GM23248 (cell line): Measurements from ENCODE around the gene SPINK14. TPM values are rescaled to one million over a fixed set of nuclear protein-coding genes. Genes with fewer than 3 reads are reported as not detected.

Source experiments
- DNase-seq: peaks from one replicate; pipeline ENCODE4 v3.0.0-alpha.2; 2015
- H2AFZ ChIP-seq: fragments of 200-600 bp; sonication (generic); 2 replicates; pipeline ENCODE4 v1.6.1; 2016; ENCODE audit warnings: antibody characterized with exemption
- H3F3A ChIP-seq: fragments of 200-600 bp; sonication (generic); 2 replicates; pipeline ENCODE4 v1.6.1; 2016; ENCODE audit warnings: mild to moderate bottlenecking, antibody characterized with exemption, mixed run types; ENCODE audit not compliant: insufficient read depth
- H3K27ac ChIP-seq: fragments of 200-600 bp; sonication (generic); 2 replicates; pipeline ENCODE4 v1.5.1; 2016; ENCODE audit warnings: mild to moderate bottlenecking
- H3K27me3 ChIP-seq: fragments of 200-600 bp; sonication (generic); replicated peaks from 2 replicates; pipeline ENCODE4 v1.6.1; 2016; ENCODE audit warnings: mild to moderate bottlenecking; ENCODE audit not compliant: insufficient read depth
- H3K36me3 ChIP-seq: fragments of 200-600 bp; sonication (generic); 2 replicates; pipeline ENCODE4 v1.6.1; 2016; ENCODE audit warnings: low read depth, mild to moderate bottlenecking
- H3K4me1 ChIP-seq: fragments of 200-600 bp; sonication (generic); 2 replicates; pipeline ENCODE4 v1.6.1; 2016; ENCODE audit warnings: mild to moderate bottlenecking; ENCODE audit not compliant: insufficient read depth
- H3K4me2 ChIP-seq: fragments of 200-600 bp; sonication (generic); one replicate; pipeline ENCODE4 v1.6.1; 2016; ENCODE audit warnings: mild to moderate bottlenecking; ENCODE audit not compliant: unreplicated experiment
- H3K4me3 ChIP-seq: fragments of 200-600 bp; sonication (generic); 2 replicates; pipeline ENCODE4 v1.5.1; 2016; ENCODE audit warnings: mild to moderate bottlenecking
- H3K79me2 ChIP-seq: fragments of 200-600 bp; sonication (generic); 2 replicates; pipeline ENCODE4 v1.6.1; 2016; ENCODE audit warnings: mild to moderate bottlenecking; ENCODE audit not compliant: insufficient read depth
- H3K9ac ChIP-seq: fragments of 200-600 bp; sonication (generic); 2 replicates; pipeline ENCODE4 v1.6.1; 2016; ENCODE audit warnings: mild to moderate bottlenecking
- H3K9me2 ChIP-seq: fragments of 200-600 bp; sonication (generic); 2 replicates; pipeline ENCODE4 v1.6.1; 2016; ENCODE audit warnings: mixed run types, mild to moderate bottlenecking, moderate library complexity; ENCODE audit not compliant: insufficient read depth
- H3K9me3 ChIP-seq: fragments of 200-600 bp; sonication (generic); one replicate; pipeline ENCODE4 v1.6.1; 2017; ENCODE audit warnings: low read depth
- H4K20me1 ChIP-seq: fragments of 200-600 bp; sonication (generic); 2 replicates; pipeline ENCODE4 v1.6.0; 2016; ENCODE audit not compliant: insufficient read depth
- EZH2 ChIP-seq: fragments of 200-600 bp; sonication (generic); IDR thresholded peaks from 2 replicates; pipeline ENCODE4 v1.6.1; 2018; ENCODE audit warnings: antibody characterized with exemption, mild to moderate bottlenecking; ENCODE audit not compliant: insufficient read depth, poor library complexity, severe bottlenecking
- EZH2phosphoT487 ChIP-seq: fragments of 200-600 bp; sonication (generic); IDR thresholded peaks from 2 replicates; pipeline ENCODE4 v1.6.1; 2018; ENCODE audit warnings: antibody characterized with exemption, moderate library complexity, mild to moderate bottlenecking, low read depth; ENCODE audit not compliant: insufficient read depth
- WGBS, 2 experiments: methylation state at CpG; one replicate each; pipeline ENCODE4 v1.1.6; 2015 to 2017; ENCODE audit warnings: low lambda C conversion rate in 2 of 2, low coverage in 1 of 2; ENCODE audit errors: missing lambda C conversion rate in 2 of 2; 5-methylcytosine and 5-hydroxymethylcytosine counted together
- in situ Hi-C: fragments of 300-500 bp; cut with MboI; formaldehyde crosslinking; loops from 2 replicates; pipeline ENCODE4 v1.15.0; 2020
- polyA plus RNA-seq: library from polyadenylated mRNA; unstranded; fragments of >200 nt; fragmentation: Nextera tagmentation; extraction: Ambion mirVana; gene quantifications from 2 replicates; pipeline ENCODE4 v1.2.1, GENCODE V29; 2016
- total RNA-seq: library from RNA; depleted of rRNA; stranded (reverse); fragments of >200 nt; shearing (Covaris generic); gene quantifications from 2 replicates; pipeline ENCODE4 v1.2.3, GENCODE V29; 2014

Gene SPINK14
- total and polyA plus RNA-seq, 2 experiments from 2014 or later, result not detected

- no peaks in the 10 kb centered on the region for H3K79me2 ChIP-seq
- H3K27ac ChIP-seq, result no peak overlapping the region
- no peaks in the 10 kb centered on the region for H3K4me1 ChIP-seq
- no peak for DNase-seq
- H3F3A ChIP-seq, result no peaks in the 10 kb centered on the region
- in situ Hi-C loops, result no loop called here
- H3K9ac ChIP-seq, result no peak overlapping the region
- no peak overlapping the region for H3K4me2 ChIP-seq
- H3K9me3 ChIP-seq, result no peaks in the 10 kb centered on the region
- no peaks in the 10 kb centered on the region for H3K9me2 ChIP-seq
- WGBS, 2 experiments, result 28 to 47% methylated on average over 3 of the region's 3 CpGs
- TF ChIP-seq EZH2phosphoT487 (no peak), EZH2 (no peak)
- H3K27me3 ChIP-seq, result no peaks in the 10 kb centered on the region
- H2AFZ ChIP-seq, result no peak overlapping the region
- H3K4me3 ChIP-seq, result no peak overlapping the region
- H3K36me3 ChIP-seq, result no peaks in the 10 kb centered on the region
- H4K20me1 ChIP-seq, result no peaks in the 10 kb centered on the region
Observed at GRCh38 chr5:148140846-148141245, 27.5 kb upstream of the SPINK14 start.

DNA sequence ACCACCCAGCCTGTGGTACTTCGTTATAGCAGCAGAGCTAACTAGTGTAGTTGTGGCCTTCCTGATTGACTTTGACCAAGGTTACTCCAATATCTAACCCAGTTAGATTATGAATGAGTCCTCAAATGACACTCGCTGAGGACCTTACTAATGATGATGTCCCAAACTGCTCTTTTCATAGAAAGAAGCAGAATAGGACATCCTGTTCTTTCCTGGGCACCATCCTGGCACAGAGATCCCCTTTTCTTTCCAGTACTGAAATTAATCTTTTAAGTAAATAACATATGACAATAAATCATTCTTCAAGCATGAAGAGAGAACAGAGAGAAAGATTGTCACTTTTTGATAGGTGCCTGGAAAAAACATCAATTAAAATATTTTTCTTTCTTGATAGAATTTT, 26.7 kb upstream of the SPINK14 start:
- in situ Hi-C loops, result no loop called here
- Histone ChIP-seq H3K4me3 (no peak overlapping the region), H3K27ac (no peak overlapping the region), H2AFZ (no peak overlapping the region), H3K27me3 (no peaks in the 10 kb centered on the region), H3K9ac (no peak overlapping the region), H3K9me2 (no peaks in the 10 kb centered on the region), H3K4me1 (no peaks in the 10 kb centered on the region), H4K20me1 (no peaks in the 10 kb centered on the region), H3K4me2 (no peak overlapping the region), H3K79me2 (no peaks in the 10 kb centered on the region), H3K36me3 (no peaks in the 10 kb centered on the region), H3F3A (no peaks in the 10 kb centered on the region), H3K9me3 (no peaks in the 10 kb centered on the region)
- TF ChIP-seq EZH2phosphoT487 (no peak), EZH2 (no peak)
- no peak for DNase-seq
- WGBS, 2 experiments, result 8 to 11% methylated on average over 2 of the region's 2 CpGs

DNA sequence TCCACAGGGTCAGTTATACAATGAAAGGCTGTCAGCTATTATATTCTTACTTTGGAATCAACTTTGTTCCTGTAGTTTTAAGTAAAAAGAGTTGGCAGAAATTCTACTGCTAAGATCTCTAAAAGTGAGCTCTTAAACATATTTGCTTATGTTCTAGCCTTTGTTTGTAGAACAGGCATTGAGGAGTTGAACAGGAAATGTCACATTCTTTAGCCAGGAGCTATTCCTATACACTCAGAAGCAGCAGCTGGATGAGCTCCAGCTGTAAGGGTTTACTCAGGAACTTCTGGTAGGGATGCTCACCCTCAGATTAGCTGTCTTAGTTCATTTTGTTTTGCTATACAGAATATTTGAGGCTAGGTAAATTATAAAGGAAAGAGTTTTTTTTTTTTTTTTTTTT, 22.4 kb upstream of the SPINK14 start:
- H3K9me2 ChIP-seq, result no peaks in the 10 kb centered on the region
- no peak overlapping the region for H2AFZ ChIP-seq
- H3K79me2 ChIP-seq, result no peaks in the 10 kb centered on the region
- in situ Hi-C loops, result no loop called here
- H3K36me3 ChIP-seq, result no peaks in the 10 kb centered on the region
- DNase-seq, result peak; percentile 2
- no peaks in the 10 kb centered on the region for H3F3A ChIP-seq
- no peaks in the 10 kb centered on the region for H3K27me3 ChIP-seq
- no peak overlapping the region for H3K9ac ChIP-seq
- H3K4me1 ChIP-seq, result no peaks in the 10 kb centered on the region
- TF ChIP-seq EZH2phosphoT487 (no peak), EZH2 (no peak)
- no peak overlapping the region for H3K4me2 ChIP-seq
- no peaks in the 10 kb centered on the region for H4K20me1 ChIP-seq
- H3K9me3 ChIP-seq, result no peaks in the 10 kb centered on the region
- no peak overlapping the region for H3K4me3 ChIP-seq
- no peak overlapping the region for H3K27ac ChIP-seq

GRCh38 chr5:148146487-148146886, 21.9 kb upstream of the SPINK14 start:
- TF ChIP-seq EZH2 (no peak), EZH2phosphoT487 (no peak)
- Histone ChIP-seq H3K9ac (no peak overlapping the region), H3K27me3 (no peaks in the 10 kb centered on the region), H3K4me1 (no peaks in the 10 kb centered on the region), H3K9me3 (no peaks in the 10 kb centered on the region), H3K27ac (no peak overlapping the region), H3K4me3 (no peak overlapping the region), H3K36me3 (no peaks in the 10 kb centered on the region), H2AFZ (no peak overlapping the region), H3K9me2 (no peaks in the 10 kb centered on the region), H3F3A (no peaks in the 10 kb centered on the region), H3K4me2 (no peak overlapping the region), H3K79me2 (no peaks in the 10 kb centered on the region), H4K20me1 (no peaks in the 10 kb centered on the region)
- in situ Hi-C loops, result no loop called here
- 41 to 56% methylated on average over 1 of the region's 1 CpG for WGBS, 2 experiments
- no peak for DNase-seq

GRCh38 chr5:148147415-148147814, 20.9 kb upstream of the SPINK14 start:
- Histone ChIP-seq H3K9me3 (no peaks in the 10 kb centered on the region), H3K4me3 (no peak overlapping the region), H2AFZ (no peak overlapping the region), H4K20me1 (no peaks in the 10 kb centered on the region), H3K9me2 (no peaks in the 10 kb centered on the region), H3K79me2 (no peaks in the 10 kb centered on the region), H3K9ac (no peak overlapping the region), H3K27ac (no peak overlapping the region), H3K4me1 (no peaks in the 10 kb centered on the region), H3K4me2 (no peak overlapping the region), H3F3A (no peaks in the 10 kb centered on the region), H3K27me3 (no peaks in the 10 kb centered on the region), H3K36me3 (no peaks in the 10 kb centered on the region)
- in situ Hi-C loops, result no loop called here
- TF ChIP-seq EZH2phosphoT487 (no peak), EZH2 (no peak)
- 22 to 28% methylated on average over 4 of the region's 4 CpGs for WGBS, 2 experiments
- no peak for DNase-seq
